Mucosa of descending colon (tissue), 3 donors: Measurements from ENCODE around the gene CCL20. TPM values are rescaled to one million over a fixed set of nuclear protein-coding genes. Genes with fewer than 3 reads are reported as not detected.

Experiments used
- ATAC-seq: fragments of 200-7000 bp; cut with Tn5 transposase; one replicate; pipeline ENCODE4 v1.9.1; 2020; ENCODE audit warnings: mild to moderate bottlenecking, moderate library complexity
- DNase-seq, 3 donors: peaks; one replicate each; pipeline ENCODE4 v3.0.0-alpha.2; 2020
- H3K36me3 ChIP-seq: fragments of 200-600 bp; one replicate; pipeline ENCODE4 v1.8.0; 2021; ENCODE audit warnings: low read depth, mild to moderate bottlenecking
- H3K4me1 ChIP-seq: fragments of 200-600 bp; one replicate; pipeline ENCODE4 v1.8.0; 2021; ENCODE audit warnings: low read depth, mild to moderate bottlenecking
- H3K4me3 ChIP-seq: fragments of 200-600 bp; one replicate; pipeline ENCODE4 v1.8.0; 2021; ENCODE audit warnings: mild to moderate bottlenecking
- H3K9me3 ChIP-seq: fragments of 200-600 bp; one replicate; pipeline ENCODE4 v1.8.0; 2021; ENCODE audit warnings: mild to moderate bottlenecking
- CTCF ChIP-seq: fragments of 200-600 bp; IDR thresholded peaks from one replicate; pipeline ENCODE4 v1.8.0; 2022; ENCODE audit warnings: antibody characterized with exemption, mild to moderate bottlenecking
- intact Hi-C, 2 donors: fragments of 100-400 bp; cut with DNase I in 1 of 2; cut with micrococcal nuclease in 1 of 2; formaldehyde crosslinking; loops; one replicate each; pipeline versions ENCODE4 v1.11.0 to v1.11.1; 2022; cut with DNase I, micrococcal nuclease
- total RNA-seq, 3 donors: library from RNA; stranded (reverse); fragmentation: NEBNext Ultra II Directional in 2 of 3; extraction: Animal tissue kit (Norgen Biotek cat#: 25700) in 2 of 3; gene quantifications; one replicate each; pipeline versions ENCODE4 v1.2.1 to v1.2.4, GENCODE V29; 2021 to 2023
- donor health status: DM: no; HTN: no; CAD: no; lungs with moderate emphysema.
- donor health status: DM: no; HTN: no; CAD: no.
- donor health status: DM: no; HTN: yes; CAD: no.

CCL20 gene
- total RNA-seq, 3 donors from 2014 or later = 10.2 to 24.4 (median 12.9) TPM

GRCh38 chr2:227821043-227821942 lies 7.7 kb downstream of the CCL20 start:
- Histone ChIP-seq H3K4me1 (peaks cover 4% of the 10 kb centered on the region), H3K9me3 (no peaks in the 10 kb centered on the region), H3K36me3 (no peaks in the 10 kb centered on the region), H3K4me3 (no peak overlapping the region)
- TF ChIP-seq CTCF = no peak
- peak; percentile 62 for ATAC-seq
- intact Hi-C loops = no loop called here
- peak; percentile 56 to 73 (median 60) for DNase-seq

- H3K9me3 ChIP-seq = no peaks in the 10 kb centered on the region
- TF ChIP-seq CTCF = no peak
- DNase-seq = no peak
- intact Hi-C loops = no loop called here
- peaks cover 4% of the 10 kb centered on the region for H3K4me1 ChIP-seq
- H3K4me3 ChIP-seq = no peak overlapping the region
- no peak for ATAC-seq
- H3K36me3 ChIP-seq = no peaks in the 10 kb centered on the region
These were observed 8.9 kb downstream of the CCL20 start for GRCh38 chr2:227822416-227823003.

- no peak for TF ChIP-seq CTCF
- DNase-seq = no peak
- H3K4me3 ChIP-seq = no peak overlapping the region
- no peaks in the 10 kb centered on the region for H3K36me3 ChIP-seq
- no peaks in the 10 kb centered on the region for H3K9me3 ChIP-seq
- no peak for ATAC-seq
- peaks cover 4% of the 10 kb centered on the region for H3K4me1 ChIP-seq
- intact Hi-C loops = no loop called here
These were observed 10.3 kb downstream of the CCL20 start for GRCh38 chr2:227823922-227824321.

- ATAC-seq = no peak
- H3K36me3 ChIP-seq = no peaks in the 10 kb centered on the region
- H3K4me3 ChIP-seq = no peak overlapping the region
- peaks cover 4% of the 10 kb centered on the region for H3K4me1 ChIP-seq
- DNase-seq = no peak
- intact Hi-C loops = no loop called here
- TF ChIP-seq CTCF = no peak
- no peaks in the 10 kb centered on the region for H3K9me3 ChIP-seq
These were observed 11.1 kb downstream of the CCL20 start for GRCh38 chr2:227824711-227825110.

- ATAC-seq = peak; percentile 86
- intact Hi-C loops = no loop called here
- peak in 2 of 3 donors; percentile 57 to 66 for DNase-seq
These were observed 12.4 kb downstream of the CCL20 start for GRCh38 chr2:227826019-227826521.

More at GRCh38 chr2:227826019-227826521, 12.4 kb downstream of the CCL20 start:
- Histone ChIP-seq H3K4me1 (peaks cover 4% of the 10 kb centered on the region), H3K4me3 (no peak overlapping the region), H3K9me3 (no peaks in the 10 kb centered on the region), H3K36me3 (no peaks in the 10 kb centered on the region)
- no peak for TF ChIP-seq CTCF
